H1 (cell line): ENCODE measurements around the gene PCGF6. TPM values are rescaled to one million over a fixed set of nuclear protein-coding genes. Genes with fewer than 3 reads are reported as not detected.

ENCODE experiments used
- BCL11A ChIP-seq, 2 experiments: IDR thresholded peaks; one replicate each; pipeline ENCODE4 v1.6.1; 2011; ENCODE audit warnings: low read depth in 2 of 2, low read length in 2 of 2, mild to moderate bottlenecking in 2 of 2
- CREB1 ChIP-seq: IDR thresholded peaks from 2 replicates; pipeline ENCODE4 v1.6.1; 2012; ENCODE audit warnings: inconsistent platforms
- EZH2 ChIP-seq: fragments of 200-600 bp; sonication (generic); IDR thresholded peaks from 2 replicates; pipeline ENCODE4 v1.7.1; 2012; ENCODE audit warnings: low read depth, mild to moderate bottlenecking, moderate library complexity, low read length, inconsistent platforms; ENCODE audit not compliant: severe bottlenecking
- GTF2F1 ChIP-seq: IDR thresholded peaks from 2 replicates; pipeline ENCODE4 v1.6.1; 2012; ENCODE audit warnings: low read depth, low read length, improper control_type of control experiment, borderline replicate concordance
- MAFK ChIP-seq: IDR thresholded peaks from 2 replicates; pipeline ENCODE4 v1.6.1; 2012; ENCODE audit warnings: low read depth, mild to moderate bottlenecking, improper control_type of control experiment, low read length
- NANOG ChIP-seq: IDR thresholded peaks from 2 replicates; pipeline ENCODE4 v1.6.1; 2011; ENCODE audit warnings: low read length, low read depth, mild to moderate bottlenecking, inconsistent platforms; ENCODE audit not compliant: insufficient read depth, poor library complexity, severe bottlenecking
- POU5F1 ChIP-seq: IDR thresholded peaks from 2 replicates; pipeline ENCODE4 v1.6.1; 2011; ENCODE audit warnings: low read depth, mild to moderate bottlenecking, low read length, moderate library complexity
- RBBP5 ChIP-seq: IDR thresholded peaks from 2 replicates; pipeline ENCODE4 v1.7.1; 2012; ENCODE audit warnings: low read depth, mild to moderate bottlenecking, inconsistent platforms, low read length, moderate library complexity, borderline replicate concordance
- RFX5 ChIP-seq: IDR thresholded peaks from 2 replicates; pipeline ENCODE4 v1.6.1; 2011; ENCODE audit warnings: low read depth, low read length, improper control_type of control experiment, borderline replicate concordance
- RNF2 ChIP-seq: fragments of 200-900, 300-1000 bp; sonication (generic); IDR thresholded peaks from 2 replicates; pipeline ENCODE4 v1.7.1; 2016; ENCODE audit warnings: borderline replicate concordance, low read depth, mild to moderate bottlenecking, antibody characterized with exemption, low read length; ENCODE audit not compliant: poor library complexity, severe bottlenecking; ENCODE audit errors: missing control alignments
- ZNF274 ChIP-seq: IDR thresholded peaks from 2 replicates; pipeline ENCODE4 v1.7.0; 2012; ENCODE audit warnings: low read length, borderline replicate concordance; ENCODE audit errors: extremely low read depth
- polyA plus RNA-seq, 7 experiments: library from polyadenylated mRNA; depleted of rRNA in 3 of 7; stranded (reverse) in 5 of 7; unstranded in 2 of 7; fragments of >200 nt in 5 of 7; fragments of 200-250 nt in 2 of 7; gene quantifications; 1 replicate in 5 of 7; 2 replicates in 1 of 7; 4 replicates in 1 of 7; pipeline versions ENCODE4 v1.2.1 to v1.2.3, GENCODE V29; 2011 to 2013; ENCODE audit warnings: missing spikeins in 2 of 7, mixed read lengths in 2 of 7
- total RNA-seq: library from RNA; stranded (reverse); fragmentation: NEBNext Ultra II Directional; extraction: Animal tissue kit (Norgen Biotek cat#: 25700); gene quantifications from 2 replicates; pipeline ENCODE4 v1.2.1, GENCODE V29; 2021
- TF ChIP-seq, protein P1 (sequence below): fragments of 300-600 bp; sonication (generic); IDR thresholded peaks from 2 replicates; pipeline ENCODE4 v1.7.1; 2012; ENCODE audit warnings: low read length, moderate library complexity, mild to moderate bottlenecking, inconsistent platforms; ENCODE audit not compliant: insufficient replicate concordance

Gene PCGF6
- total and polyA plus RNA-seq, 2 of the 8 experiments (the other 6 are each of a cell fraction or from before 2014, with no cell fraction given): 6.9 to 18.6 TPM

DNA sequence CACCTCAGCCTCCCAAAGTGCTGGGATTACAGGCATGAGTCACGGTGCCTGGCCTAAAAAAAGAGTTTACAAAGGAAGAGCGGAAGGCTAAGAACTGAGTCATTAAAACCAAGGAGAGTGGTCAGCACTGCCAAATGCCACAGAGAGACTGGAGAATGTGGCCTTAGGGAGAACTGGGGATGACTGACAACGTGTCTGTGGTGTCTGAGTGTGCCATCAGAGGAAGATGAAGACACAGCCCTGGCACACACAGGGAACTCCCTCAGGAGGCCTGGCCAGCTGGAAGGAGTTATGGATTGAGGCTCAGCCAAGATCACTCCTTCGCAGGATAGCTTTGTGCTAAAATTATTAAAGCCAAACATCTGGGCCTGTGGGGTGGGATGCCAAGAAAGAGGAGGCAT, 77.9 kb downstream of the PCGF6 start (continued):
- TF ChIP-seq, protein P1, sequence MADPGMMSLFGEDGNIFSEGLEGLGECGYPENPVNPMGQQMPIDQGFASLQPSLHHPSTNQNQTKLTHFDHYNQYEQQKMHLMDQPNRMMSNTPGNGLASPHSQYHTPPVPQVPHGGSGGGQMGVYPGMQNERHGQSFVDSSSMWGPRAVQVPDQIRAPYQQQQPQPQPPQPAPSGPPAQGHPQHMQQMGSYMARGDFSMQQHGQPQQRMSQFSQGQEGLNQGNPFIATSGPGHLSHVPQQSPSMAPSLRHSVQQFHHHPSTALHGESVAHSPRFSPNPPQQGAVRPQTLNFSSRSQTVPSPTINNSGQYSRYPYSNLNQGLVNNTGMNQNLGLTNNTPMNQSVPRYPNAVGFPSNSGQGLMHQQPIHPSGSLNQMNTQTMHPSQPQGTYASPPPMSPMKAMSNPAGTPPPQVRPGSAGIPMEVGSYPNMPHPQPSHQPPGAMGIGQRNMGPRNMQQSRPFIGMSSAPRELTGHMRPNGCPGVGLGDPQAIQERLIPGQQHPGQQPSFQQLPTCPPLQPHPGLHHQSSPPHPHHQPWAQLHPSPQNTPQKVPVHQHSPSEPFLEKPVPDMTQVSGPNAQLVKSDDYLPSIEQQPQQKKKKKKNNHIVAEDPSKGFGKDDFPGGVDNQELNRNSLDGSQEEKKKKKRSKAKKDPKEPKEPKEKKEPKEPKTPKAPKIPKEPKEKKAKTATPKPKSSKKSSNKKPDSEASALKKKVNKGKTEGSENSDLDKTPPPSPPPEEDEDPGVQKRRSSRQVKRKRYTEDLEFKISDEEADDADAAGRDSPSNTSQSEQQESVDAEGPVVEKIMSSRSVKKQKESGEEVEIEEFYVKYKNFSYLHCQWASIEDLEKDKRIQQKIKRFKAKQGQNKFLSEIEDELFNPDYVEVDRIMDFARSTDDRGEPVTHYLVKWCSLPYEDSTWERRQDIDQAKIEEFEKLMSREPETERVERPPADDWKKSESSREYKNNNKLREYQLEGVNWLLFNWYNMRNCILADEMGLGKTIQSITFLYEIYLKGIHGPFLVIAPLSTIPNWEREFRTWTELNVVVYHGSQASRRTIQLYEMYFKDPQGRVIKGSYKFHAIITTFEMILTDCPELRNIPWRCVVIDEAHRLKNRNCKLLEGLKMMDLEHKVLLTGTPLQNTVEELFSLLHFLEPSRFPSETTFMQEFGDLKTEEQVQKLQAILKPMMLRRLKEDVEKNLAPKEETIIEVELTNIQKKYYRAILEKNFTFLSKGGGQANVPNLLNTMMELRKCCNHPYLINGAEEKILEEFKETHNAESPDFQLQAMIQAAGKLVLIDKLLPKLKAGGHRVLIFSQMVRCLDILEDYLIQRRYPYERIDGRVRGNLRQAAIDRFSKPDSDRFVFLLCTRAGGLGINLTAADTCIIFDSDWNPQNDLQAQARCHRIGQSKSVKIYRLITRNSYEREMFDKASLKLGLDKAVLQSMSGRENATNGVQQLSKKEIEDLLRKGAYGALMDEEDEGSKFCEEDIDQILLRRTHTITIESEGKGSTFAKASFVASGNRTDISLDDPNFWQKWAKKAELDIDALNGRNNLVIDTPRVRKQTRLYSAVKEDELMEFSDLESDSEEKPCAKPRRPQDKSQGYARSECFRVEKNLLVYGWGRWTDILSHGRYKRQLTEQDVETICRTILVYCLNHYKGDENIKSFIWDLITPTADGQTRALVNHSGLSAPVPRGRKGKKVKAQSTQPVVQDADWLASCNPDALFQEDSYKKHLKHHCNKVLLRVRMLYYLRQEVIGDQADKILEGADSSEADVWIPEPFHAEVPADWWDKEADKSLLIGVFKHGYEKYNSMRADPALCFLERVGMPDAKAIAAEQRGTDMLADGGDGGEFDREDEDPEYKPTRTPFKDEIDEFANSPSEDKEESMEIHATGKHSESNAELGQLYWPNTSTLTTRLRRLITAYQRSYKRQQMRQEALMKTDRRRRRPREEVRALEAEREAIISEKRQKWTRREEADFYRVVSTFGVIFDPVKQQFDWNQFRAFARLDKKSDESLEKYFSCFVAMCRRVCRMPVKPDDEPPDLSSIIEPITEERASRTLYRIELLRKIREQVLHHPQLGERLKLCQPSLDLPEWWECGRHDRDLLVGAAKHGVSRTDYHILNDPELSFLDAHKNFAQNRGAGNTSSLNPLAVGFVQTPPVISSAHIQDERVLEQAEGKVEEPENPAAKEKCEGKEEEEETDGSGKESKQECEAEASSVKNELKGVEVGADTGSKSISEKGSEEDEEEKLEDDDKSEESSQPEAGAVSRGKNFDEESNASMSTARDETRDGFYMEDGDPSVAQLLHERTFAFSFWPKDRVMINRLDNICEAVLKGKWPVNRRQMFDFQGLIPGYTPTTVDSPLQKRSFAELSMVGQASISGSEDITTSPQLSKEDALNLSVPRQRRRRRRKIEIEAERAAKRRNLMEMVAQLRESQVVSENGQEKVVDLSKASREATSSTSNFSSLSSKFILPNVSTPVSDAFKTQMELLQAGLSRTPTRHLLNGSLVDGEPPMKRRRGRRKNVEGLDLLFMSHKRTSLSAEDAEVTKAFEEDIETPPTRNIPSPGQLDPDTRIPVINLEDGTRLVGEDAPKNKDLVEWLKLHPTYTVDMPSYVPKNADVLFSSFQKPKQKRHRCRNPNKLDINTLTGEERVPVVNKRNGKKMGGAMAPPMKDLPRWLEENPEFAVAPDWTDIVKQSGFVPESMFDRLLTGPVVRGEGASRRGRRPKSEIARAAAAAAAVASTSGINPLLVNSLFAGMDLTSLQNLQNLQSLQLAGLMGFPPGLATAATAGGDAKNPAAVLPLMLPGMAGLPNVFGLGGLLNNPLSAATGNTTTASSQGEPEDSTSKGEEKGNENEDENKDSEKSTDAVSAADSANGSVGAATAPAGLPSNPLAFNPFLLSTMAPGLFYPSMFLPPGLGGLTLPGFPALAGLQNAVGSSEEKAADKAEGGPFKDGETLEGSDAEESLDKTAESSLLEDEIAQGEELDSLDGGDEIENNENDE: no peak
- TF ChIP-seq BCL11A (IDR thresholded peaks at IDR 0.05; ENCODE audit: low read depth in 2 of 2, low read length in 2 of 2) (no peak), RNF2 (no peak), RFX5 (no peak), MAFK (no peak), ZNF274 (no peak), GTF2F1 (no peak), RBBP5 (no peak), POU5F1 (no peak), NANOG (no peak), CREB1 (no peak), EZH2 (no peak)
